K562 (cell line): ENCODE measurements around the gene KCNA10. TPM values are rescaled to one million over a fixed set of nuclear protein-coding genes. Genes with fewer than 3 reads are reported as not detected.

Experiments
- ATAC-seq: fragments of 200-7000 bp; cut with Tn5 transposase; 3 replicates; pipeline ENCODE4 v1.9.1; 2020; ENCODE audit warnings: moderate library complexity
- BruUV-seq: library from RNA; stranded (reverse); fragments of 400-500 nt; replicated peaks from 2 replicates; lab custom pipeline; 2021; lab: Mats Ljungman, UMichigan
- CTCF ChIA-PET: fragments of 300-600 bp; formaldehyde crosslinking; extraction: SDS; loops from one replicate; lab custom pipeline; 2021; ENCODE audit warnings: low intra/inter-chr PET ratio; lab: Yijun Ruan, JAX
- POLR2A ChIA-PET: fragments of 300-600, 350-650 bp; sonication (Branson Sonifier 250); formaldehyde crosslinking; extraction: SDS; loops from one replicate; lab custom pipeline; 2021; ENCODE audit warnings: antibody characterized with exemption, inconsistent platforms; lab: Yijun Ruan, JAX
- DNase-seq, 4 experiments: peaks; one replicate each; pipeline versions ENCODE4 v3.0.0 to v3.0.0-alpha.2; 2011 to 2018; ENCODE audit warnings: low spot score in 3 of 4, mixed read lengths in 3 of 4; ENCODE audit errors: extremely low read depth in 1 of 4
- FAIRE-seq: peaks from 2 replicates; lab custom pipeline; 2011; peaks lifted over from hg19 to GRCh38; lab: Jason Lieb, UNC
- H2AFZ ChIP-seq: 2 replicates; pipeline ENCODE4 v1.6.0; 2011; ENCODE audit warnings: low read depth, low read length, control low read depth, inconsistent platforms
- H3K27ac ChIP-seq: fragments of 200-600 bp; 3 replicates; pipeline ENCODE4 v1.8.0; 2011; ENCODE audit warnings: low read depth, mild to moderate bottlenecking, control low read depth, inconsistent platforms, low read length, moderate library complexity, mixed read lengths; ENCODE audit errors: extremely low read depth
- H3K27me3 ChIP-seq, 2 experiments: fragments of 300-600 bp in 1 of 2; 2 replicates in 1 of 2; 3 replicates in 1 of 2; pipeline versions ENCODE4 v1.6.0 to v1.8.0; 2011; ENCODE audit warnings: inconsistent platforms in 2 of 2, low read length in 2 of 2, mild to moderate bottlenecking in 1 of 2, mixed read lengths in 1 of 2, moderate library complexity in 1 of 2; ENCODE audit not compliant: control insufficient read depth in 2 of 2, insufficient read depth in 2 of 2
- H3K36me3 ChIP-seq: fragments of 300-600 bp; 3 replicates; pipeline ENCODE4 v1.8.0; 2011; ENCODE audit warnings: mild to moderate bottlenecking, low read length, inconsistent platforms; ENCODE audit not compliant: control insufficient read depth, insufficient read depth
- H3K4me1 ChIP-seq, 2 experiments: fragments of 200-600 bp in 1 of 2; replicated peaks in 1 of 2; 2 replicates in 1 of 2; 3 replicates in 1 of 2; pipeline versions ENCODE4 v1.5.1 to v1.8.0; 2011; ENCODE audit warnings: inconsistent platforms in 2 of 2, low read length in 2 of 2, mild to moderate bottlenecking in 1 of 2, mixed read lengths in 1 of 2, moderate library complexity in 1 of 2; ENCODE audit not compliant: control insufficient read depth in 2 of 2, insufficient read depth in 2 of 2
- H3K4me2 ChIP-seq: 2 replicates; pipeline ENCODE4 v1.6.1; 2011; ENCODE audit warnings: low read length, control low read depth, inconsistent platforms, mixed read lengths; ENCODE audit not compliant: insufficient read depth
- H3K4me3 ChIP-seq: fragments of 200-600 bp; sonication (generic), shearing (Covaris generic); 2 replicates; pipeline ENCODE4 v1.5.1; 2016; ENCODE audit warnings: control low read depth, inconsistent platforms
- H3K79me2 ChIP-seq: fragments of 200-600 bp; 3 replicates; pipeline ENCODE4 v1.8.0; 2011; ENCODE audit warnings: low read length, inconsistent platforms; ENCODE audit not compliant: control insufficient read depth, insufficient read depth
- H3K9ac ChIP-seq, 2 experiments: 2 replicates each; pipeline versions ENCODE4 v1.6.0 to v1.6.1; 2011; ENCODE audit warnings: low read depth in 2 of 2, low read length in 2 of 2, control low read depth in 1 of 2, inconsistent platforms in 1 of 2, mild to moderate bottlenecking in 1 of 2, mixed read lengths in 1 of 2; ENCODE audit not compliant: insufficient read depth in 1 of 2
- H3K9me1 ChIP-seq: one replicate; pipeline ENCODE4 v1.6.0; 2011; ENCODE audit warnings: inconsistent platforms, mild to moderate bottlenecking, low read length, moderate library complexity; ENCODE audit not compliant: control insufficient read depth, insufficient read depth
- H3K9me3 ChIP-seq: replicated peaks from 2 replicates; pipeline ENCODE4 v1.5.1; 2011; ENCODE audit warnings: low read depth, low read length, inconsistent platforms; ENCODE audit not compliant: control insufficient read depth, insufficient read depth
- H4K20me1 ChIP-seq: replicated peaks from 2 replicates; pipeline ENCODE4 v1.6.1; 2011; ENCODE audit warnings: low read length, inconsistent platforms, mixed read lengths; ENCODE audit not compliant: control insufficient read depth, insufficient read depth
- AFF1 ChIP-seq, 2 experiments: fragments of 450-650 bp; IDR thresholded peaks; 2 replicates each; pipeline ENCODE4 v1.6.1; 2018; ENCODE audit warnings: mild to moderate bottlenecking in 2 of 2, low read depth in 1 of 2; ENCODE audit not compliant: partially characterized antibody in 2 of 2
- KAT8 ChIP-seq: fragments of 450-650 bp; IDR thresholded peaks from 2 replicates; pipeline ENCODE4 v1.6.1; 2016; ENCODE audit warnings: low read depth, mild to moderate bottlenecking
- MBD2 ChIP-seq: sonication (generic); IDR thresholded peaks from 2 replicates; pipeline ENCODE4 v1.6.1; 2016; ENCODE audit warnings: low read depth, borderline replicate concordance
- WGBS: fragments of 100-300 bp; shearing (Covaris generic); methylation state at CpG from one replicate; pipeline ENCODE4 v1.1.6; 2016; ENCODE audit warnings: low coverage, mixed read lengths; ENCODE audit not compliant: insufficient coverage; ENCODE audit errors: missing lambda C conversion rate; 5-methylcytosine and 5-hydroxymethylcytosine counted together
- in situ Hi-C: fragments of 300-500 bp; cut with MboI; formaldehyde crosslinking; loops from 4 replicates; pipeline ENCODE4 v1.15.0; 2018; ENCODE audit warnings: inconsistent platforms, mixed read lengths
- intact Hi-C: fragments of 100-400 bp; cut with micrococcal nuclease; formaldehyde crosslinking; loops from 2 replicates; pipeline ENCODE4 v1.14.2; 2022
- polyA plus RNA-seq, 8 experiments: library from polyadenylated mRNA; depleted of rRNA in 4 of 8; stranded (reverse) in 5 of 8; unstranded in 3 of 8; fragments of >200 nt; fragmentation: Nextera tagmentation in 2 of 8; fragmentation: Illumina TruSeq in 1 of 8; extraction: Ambion mirVana in 2 of 8; extraction: Trizol in 1 of 8; gene quantifications; 2 replicates each; pipeline versions ENCODE4 v1.2.1 to v1.2.3, GENCODE V29; 2011 to 2014; ENCODE audit warnings: inconsistent platforms in 1 of 8, missing spikeins in 1 of 8
- total RNA-seq, 7 experiments: library from RNA; depleted of rRNA in 6 of 7; stranded (reverse); fragments of >200 nt in 6 of 7; fragmentation: Illumina TruSeq in 2 of 7; extraction: Trizol in 2 of 7; gene quantifications; 2 replicates each; pipeline versions ENCODE4 v1.2.1 to v1.2.3, GENCODE V29; 2011 to 2021; ENCODE audit warnings: low replicate concordance in 1 of 7

The KCNA10 gene
- total and polyA plus RNA-seq, 9 of the 15 experiments (the other 6 are each of a cell fraction or from before 2014, with no cell fraction given): not detected

- TF ChIP-seq AFF1 (IDR thresholded peaks at IDR 0.05; ENCODE audit: low read depth in 1 of 2, partially characterized antibody in 2 of 2) (no peak), MBD2 (no peak)
Measured at GRCh38 chr1:110565565-110565964, 46.6 kb upstream of the KCNA10 start (continued).

- Histone ChIP-seq H3K4me2 (no peak overlapping the region), H3K4me3 (no peak overlapping the region), H3K9me1 (no peaks in the 10 kb centered on the region), H2AFZ (no peak overlapping the region), H3K27me3 (peaks cover 6 to 39% of the 10 kb centered on the region in 2 experiments; a peak in 3 of 5 replicates), H4K20me1 (peaks cover 7% of the 10 kb centered on the region; the same call in 1 of the 2 replicates), H3K9ac (no peak overlapping the region), H3K36me3 (no peaks in the 10 kb centered on the region), H3K79me2 (no peaks in the 10 kb centered on the region), H3K9me3 (no peaks in the 10 kb centered on the region), H3K27ac (no peak overlapping the region), H3K4me1 (no peaks in the 10 kb centered on the region)
- no TSS peak for BruUV-seq
- FAIRE-seq (no peak), ATAC-seq (no peak), DNase-seq (no peak)
- intact Hi-C loops: no loop called here
- in situ Hi-C loops: no loop called here
- 0% methylated on average over 4 of the region's 4 CpGs for WGBS
- ChIA-PET CTCF (no interaction called here), POLR2A (interaction anchor here (0.6 to 2.4 kb wide), 4 partner anchors 9 to 40 kb away, joined by 3 to 11 read pairs (median 4); no protein-coding TSS in a partner anchor)
- no peak for TF ChIP-seq KAT8
Measured at GRCh38 chr1:110563089-110563488, 44.1 kb upstream of the KCNA10 start.
